Esophagus (tissue), 2 donors: ENCODE data around the gene AMIGO1. TPM values are rescaled to one million over a fixed set of nuclear protein-coding genes. Genes with fewer than 3 reads are reported as not detected.

Experiments used
- H3K27ac ChIP-seq, 2 donors: one replicate each; pipeline ENCODE4 v1.5.1; 2013; ENCODE audit warnings: low read depth in 2 of 2, mild to moderate bottlenecking in 2 of 2, inconsistent platforms in 1 of 2, low read length in 1 of 2, moderate library complexity in 1 of 2
- H3K27me3 ChIP-seq, 2 donors: one replicate each; pipeline ENCODE4 v1.6.1; 2013; ENCODE audit warnings: low read length in 2 of 2, control low read depth in 1 of 2, mild to moderate bottlenecking in 1 of 2; ENCODE audit not compliant: insufficient read depth in 2 of 2, control insufficient read depth in 1 of 2
- H3K36me3 ChIP-seq, 2 donors: one replicate each; pipeline ENCODE4 v1.6.1; 2013; ENCODE audit warnings: low read length in 1 of 2; ENCODE audit not compliant: control insufficient read depth in 2 of 2, insufficient read depth in 2 of 2
- H3K4me1 ChIP-seq, 2 donors: one replicate each; pipeline ENCODE4 v1.6.1; 2013; ENCODE audit warnings: low read length in 1 of 2; ENCODE audit not compliant: control insufficient read depth in 2 of 2, insufficient read depth in 2 of 2
- H3K4me3 ChIP-seq, 2 donors: one replicate each; pipeline ENCODE4 v1.5.1; 2013; ENCODE audit warnings: low read length in 2 of 2, mild to moderate bottlenecking in 2 of 2, low read depth in 1 of 2, moderate library complexity in 1 of 2
- H3K9me3 ChIP-seq, 2 donors: one replicate each; pipeline ENCODE4 v1.6.1; 2013; ENCODE audit warnings: mild to moderate bottlenecking in 2 of 2, low read depth in 1 of 2, low read length in 1 of 2, moderate library complexity in 1 of 2; ENCODE audit not compliant: control insufficient read depth in 2 of 2, insufficient read depth in 1 of 2
- WGBS, 2 donors: extraction: QIAGEN DNeasy Blood & Tissue Kit; methylation state at CpG; one replicate each; pipeline ENCODE4 v1.1.7; 2013; 5-methylcytosine and 5-hydroxymethylcytosine counted together
- polyA plus RNA-seq, 2 donors: library from polyadenylated mRNA; stranded (reverse); fragments of 200-250 nt; gene quantifications; one replicate each; pipeline ENCODE4 v1.2.3, GENCODE V29; 2013
- donor health status: healthy with polysubstance abuse.
- donor health status: Bipolar disorder and iron deficiency.

The AMIGO1 gene
- polyA plus RNA-seq, 2 donors: 0.71 to 1.6 TPM

- Histone ChIP-seq H3K27ac (no peak overlapping the region), H3K36me3 (peaks cover 7 to 22% of the 10 kb centered on the region in 2 donors), H3K4me3 (no peak overlapping the region), H3K9me3 (no peaks in the 10 kb centered on the region), H3K27me3 (no peaks in the 10 kb centered on the region), H3K4me1 (peaks cover 5 to 9% of the 10 kb centered on the region in 2 donors)
- 75 to 76% methylated on average over 5 of the region's 5 CpGs for WGBS, 2 donors
Observed at GRCh38 chr1:109488201-109488600, 21.3 kb downstream of the AMIGO1 start.

- Histone ChIP-seq H3K4me1 (peaks cover 5 to 10% of the 10 kb centered on the region in 2 donors), H3K27me3 (no peaks in the 10 kb centered on the region), H3K27ac (no peak overlapping the region), H3K9me3 (no peaks in the 10 kb centered on the region), H3K36me3 (peaks cover 7 to 22% of the 10 kb centered on the region in 2 donors), H3K4me3 (no peak overlapping the region)
- WGBS, 2 donors: 73 to 77% methylated on average over 5 of the region's 5 CpGs
Observed at GRCh38 chr1:109487261-109487660, 22.3 kb downstream of the AMIGO1 start.

GRCh38 chr1:109485001-109485400 lies 24.5 kb downstream of the AMIGO1 start:
- WGBS, 2 donors: 7 to 18% methylated on average over 2 to 3 of the region's 3 CpGs
- peaks cover 5 to 10% of the 10 kb centered on the region in 2 donors for H3K4me1 ChIP-seq
- no peaks in the 10 kb centered on the region for H3K9me3 ChIP-seq
- H3K36me3 ChIP-seq: peaks cover 7 to 15% of the 10 kb centered on the region in 2 donors
- peak overlapping the region in 1 of 2 donors; percentile 60 for H3K4me3 ChIP-seq
- no peaks in the 10 kb centered on the region for H3K27me3 ChIP-seq
- no peak overlapping the region for H3K27ac ChIP-seq

DNA sequence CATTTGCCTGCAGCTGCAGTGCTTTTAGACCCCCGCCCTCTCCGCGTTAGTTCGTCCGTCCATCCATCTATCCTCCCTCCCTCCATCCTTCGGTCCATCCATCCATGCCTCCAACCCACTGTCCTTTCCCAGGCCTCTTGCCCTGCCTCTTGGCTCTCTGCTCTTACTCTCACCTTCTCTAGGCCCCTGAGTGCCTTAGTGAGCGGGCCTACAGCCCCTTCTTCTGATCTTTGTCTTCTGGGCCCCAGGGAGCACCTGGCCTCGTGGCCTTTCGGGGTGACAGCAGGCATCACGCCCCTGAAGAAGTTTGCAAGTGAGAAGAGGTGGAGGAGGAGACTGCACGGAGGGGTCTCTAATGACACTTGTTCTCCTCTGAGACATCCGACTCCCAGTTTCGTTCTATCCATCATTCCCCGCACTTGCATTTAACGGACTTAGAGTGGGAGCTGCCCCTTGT lies 25.0 kb downstream of the AMIGO1 start:
- peaks cover 5 to 10% of the 10 kb centered on the region in 2 donors for H3K4me1 ChIP-seq
- H3K27ac ChIP-seq: no peak overlapping the region
- 24 to 25% methylated on average over 15 of the region's 15 CpGs for WGBS, 2 donors

GRCh38 chr1:109483672-109484518 lies 25.6 kb downstream of the AMIGO1 start, which contains the start of gene ATXN7L2:
ATXN7L2 (plus strand) TSS chr1:109483905; CDS start chr1:109483954, 49 bp downstream.
- no peaks in the 10 kb centered on the region for H3K27me3 ChIP-seq
- peaks cover 7% of the 10 kb centered on the region in 2 donors for H3K36me3 ChIP-seq
- peak within 1 kb of the TSS; percentile 92 to 95 for H3K27ac ChIP-seq
- peaks cover 5 to 10% of the 10 kb centered on the region in 2 donors for H3K4me1 ChIP-seq
- H3K9me3 ChIP-seq: no peaks in the 10 kb centered on the region
- WGBS, 2 donors: 1% methylated on average over 29 to 71 of the region's 73 CpGs
- H3K4me3 ChIP-seq: peak within 1 kb of the TSS; percentile 60 to 64

More for the DNA sequence above, 25.0 kb downstream of the AMIGO1 start:
- Histone ChIP-seq H3K36me3 (peaks cover 7 to 12% of the 10 kb centered on the region in 2 donors), H3K9me3 (no peaks in the 10 kb centered on the region), H3K4me3 (peak overlapping the region; percentile 60 to 64), H3K27me3 (no peaks in the 10 kb centered on the region)

DNA sequence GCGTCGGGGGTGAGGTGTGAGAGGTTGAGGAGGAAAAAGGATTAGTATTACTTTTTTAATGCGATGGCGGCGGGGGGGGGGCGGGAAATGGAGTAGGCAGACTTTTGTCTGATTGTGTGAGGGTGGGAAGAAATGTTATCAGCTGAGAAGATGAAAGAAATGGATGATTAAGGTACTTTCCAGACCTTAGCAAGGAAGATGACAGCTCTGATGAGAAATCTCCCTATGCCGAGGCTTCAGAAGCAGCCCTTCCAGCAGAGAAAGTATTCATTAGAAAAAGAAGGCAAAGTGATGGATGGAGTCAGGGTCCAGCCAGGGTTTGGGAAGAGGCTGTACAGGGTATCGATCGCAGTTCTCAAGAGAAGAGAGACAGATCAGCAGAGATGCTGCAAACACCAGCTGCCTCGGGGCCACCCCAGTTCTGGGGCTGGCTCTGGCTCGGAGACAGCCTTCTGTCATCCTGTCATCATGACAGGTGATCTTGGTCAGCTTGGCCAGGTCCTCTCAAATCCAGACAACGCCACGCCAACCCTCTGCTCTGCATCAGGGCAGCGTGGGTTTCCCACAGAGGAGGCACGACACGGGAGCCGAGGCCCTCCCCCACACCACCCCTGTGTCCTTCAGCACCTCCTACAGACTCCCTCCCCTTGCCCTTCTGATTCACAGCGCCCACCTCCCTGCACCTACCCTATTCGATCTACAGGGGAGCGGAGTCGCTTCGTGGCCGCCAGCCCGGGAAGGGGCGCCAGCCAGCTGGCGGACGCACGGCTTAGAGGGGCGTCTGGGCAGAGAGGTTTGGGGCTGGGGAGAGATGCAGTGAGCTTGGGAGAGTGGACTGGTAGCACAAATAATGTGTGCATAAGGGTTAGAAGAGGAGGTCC lies 26.5 kb downstream of the AMIGO1 start:
- H3K27ac ChIP-seq: peak overlapping the region in 1 of 2 donors; percentile 34
- H3K4me3 ChIP-seq: peak overlapping the region; percentile 51 to 60
- H3K27me3 ChIP-seq: no peaks in the 10 kb centered on the region
- no peaks in the 10 kb centered on the region for H3K9me3 ChIP-seq
- peaks cover 5 to 10% of the 10 kb centered on the region in 2 donors for H3K4me1 ChIP-seq
- WGBS, 2 donors: 10% methylated on average over 29 of the region's 29 CpGs
- peaks cover 4% of the 10 kb centered on the region in 2 donors for H3K36me3 ChIP-seq

DNA sequence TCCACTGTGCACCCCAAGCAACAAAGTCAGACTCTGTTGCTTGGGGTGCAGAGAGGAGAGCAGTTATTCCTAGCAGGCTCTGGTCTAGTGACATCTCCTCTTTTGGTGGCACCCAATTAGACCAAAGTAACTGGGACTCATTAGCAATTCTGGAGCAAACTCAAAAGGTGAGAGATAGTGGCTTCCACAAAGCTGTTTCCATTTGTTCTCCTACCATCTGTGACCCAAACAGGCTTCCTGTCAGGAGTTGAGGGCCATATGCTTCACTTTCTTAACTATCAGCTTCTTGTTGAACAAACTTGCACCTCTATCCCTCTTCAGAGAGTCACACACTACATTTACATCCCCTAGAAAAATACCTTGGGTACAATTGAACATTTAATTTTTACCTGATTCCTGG lies 27.3 kb downstream of the AMIGO1 start:
- H3K36me3 ChIP-seq: peaks cover 0 to 2% of the 10 kb centered on the region in 2 donors
- H3K4me1 ChIP-seq: peaks cover 7 to 10% of the 10 kb centered on the region in 2 donors
- no peak overlapping the region for H3K27ac ChIP-seq
- H3K27me3 ChIP-seq: no peaks in the 10 kb centered on the region
- no peak overlapping the region for H3K4me3 ChIP-seq
- H3K9me3 ChIP-seq: no peaks in the 10 kb centered on the region

DNA sequence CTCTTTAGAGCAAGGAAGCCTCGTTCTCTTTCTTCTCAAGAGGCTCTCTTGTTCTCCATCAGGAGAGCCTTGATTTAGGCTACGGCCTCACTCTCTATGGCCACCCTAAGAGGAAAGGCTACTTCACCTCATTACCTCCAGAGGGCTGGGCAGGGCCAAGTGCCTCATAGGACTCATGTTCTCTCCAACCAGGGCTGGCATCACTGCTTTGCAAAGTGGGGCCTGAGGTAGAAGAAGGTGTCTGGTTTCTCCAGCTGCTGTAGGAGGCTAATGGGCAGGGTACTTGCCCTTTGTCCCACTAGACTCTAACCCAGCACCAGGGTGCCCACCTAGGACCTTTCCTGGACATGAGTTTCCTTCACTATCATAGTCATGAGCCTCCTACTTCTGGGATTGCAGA lies 27.9 kb downstream of the AMIGO1 start:
- H3K27ac ChIP-seq: no peak overlapping the region
- no peaks in the 10 kb centered on the region for H3K9me3 ChIP-seq
- no peak overlapping the region for H3K4me3 ChIP-seq
- H3K4me1 ChIP-seq: peaks cover 7 to 10% of the 10 kb centered on the region in 2 donors
- H3K36me3 ChIP-seq: peaks cover 0 to 2% of the 10 kb centered on the region in 2 donors
- 81% methylated on average over 2 of the region's 2 CpGs for WGBS, 2 donors
- no peaks in the 10 kb centered on the region for H3K27me3 ChIP-seq

- WGBS, 2 donors: 76 to 87% methylated on average over 2 to 3 of the region's 3 CpGs
- Histone ChIP-seq H3K27me3 (no peaks in the 10 kb centered on the region), H3K9me3 (no peaks in the 10 kb centered on the region), H3K36me3 (no peaks in the 10 kb centered on the region), H3K4me1 (peaks cover 7 to 10% of the 10 kb centered on the region in 2 donors), H3K27ac (no peak overlapping the region), H3K4me3 (no peak overlapping the region)
Observed at GRCh38 chr1:109479901-109480300, 29.6 kb downstream of the AMIGO1 start.
